Non-pigmented ciliary epithelial cell (primary cell): Measurements from ENCODE around the gene CSF2.

Source experiments
- DNase-seq: peaks from one replicate; pipeline ENCODE4 v3.0.0-alpha.2; 2010; ENCODE audit warnings: low read depth

CSF2 gene

GRCh38 chr5:132069994-132070393, 3.6 kb upstream of the CSF2 start:
- DNase-seq = no peak

- DNase-seq = no peak
Observed at GRCh38 chr5:132070460-132071337, 2.9 kb upstream of the CSF2 start.

DNA sequence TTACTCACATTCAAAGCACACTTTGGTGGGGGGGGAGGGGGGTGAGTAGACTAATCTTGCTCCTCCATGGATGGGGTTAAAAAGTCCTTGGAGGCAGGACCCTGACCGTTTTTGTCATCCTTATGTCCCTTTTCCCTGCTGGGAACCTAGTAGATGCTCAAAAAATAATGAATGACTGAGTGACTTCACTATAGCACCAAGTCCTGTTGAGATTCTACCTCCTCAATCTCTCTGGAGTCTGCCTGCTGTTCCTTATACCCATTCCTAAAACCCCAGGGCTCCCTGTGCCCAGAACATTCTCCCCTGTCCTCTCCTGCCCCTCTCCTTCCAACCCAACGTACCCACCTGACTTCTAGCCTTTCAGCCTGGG, 2.3 kb upstream of the CSF2 start:
- DNase-seq = no peak

- DNase-seq = no peak
Observed at GRCh38 chr5:132072070-132072469, 1.5 kb upstream of the CSF2 start.

GRCh38 chr5:132072528-132072927, 1.1 kb upstream of the CSF2 start:
- no peak for DNase-seq

- DNase-seq = no peak
Observed at GRCh38 chr5:132074091-132074771, 642 bp downstream of the CSF2 start.

DNA sequence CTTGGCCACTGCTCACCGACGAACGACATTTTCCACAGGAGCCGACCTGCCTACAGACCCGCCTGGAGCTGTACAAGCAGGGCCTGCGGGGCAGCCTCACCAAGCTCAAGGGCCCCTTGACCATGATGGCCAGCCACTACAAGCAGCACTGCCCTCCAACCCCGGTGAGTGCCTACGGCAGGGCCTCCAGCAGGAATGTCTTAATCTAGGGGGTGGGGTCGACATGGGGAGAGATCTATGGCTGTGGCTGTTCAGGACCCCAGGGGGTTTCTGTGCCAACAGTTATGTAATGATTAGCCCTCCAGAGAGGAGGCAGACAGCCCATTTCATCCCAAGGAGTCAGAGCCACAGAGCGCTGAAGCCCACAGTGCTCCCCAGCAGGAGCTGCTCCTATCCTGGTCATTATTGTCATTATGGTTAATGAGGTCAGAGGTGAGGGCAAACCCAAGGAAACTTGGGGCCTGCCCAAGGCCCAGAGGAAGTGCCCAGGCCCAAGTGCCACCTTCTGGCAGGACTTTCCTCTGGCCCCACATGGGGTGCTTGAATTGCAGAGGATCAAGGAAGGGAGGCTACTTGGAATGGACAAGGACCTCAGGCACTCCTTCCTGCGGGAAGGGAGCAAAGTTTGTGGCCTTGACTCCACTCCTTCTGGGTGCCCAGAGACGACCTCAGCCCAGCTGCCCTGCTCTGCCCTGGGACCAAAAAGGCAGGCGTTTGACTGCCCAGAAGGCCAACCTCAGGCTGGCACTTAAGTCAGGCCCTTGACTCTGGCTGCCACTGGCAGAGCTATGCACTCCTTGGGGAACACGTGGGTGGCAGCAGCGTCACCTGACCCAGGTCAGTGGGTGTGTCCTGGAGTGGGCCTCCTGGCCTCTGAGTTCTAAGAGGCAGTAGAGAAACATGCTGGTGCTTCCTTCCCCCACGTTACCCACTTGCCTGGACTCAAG, 1.5 kb downstream of the CSF2 start:
- DNase-seq = no peak

GRCh38 chr5:132075719-132076077, 2.1 kb downstream of the CSF2 start:
- DNase-seq = no peak

DNA sequence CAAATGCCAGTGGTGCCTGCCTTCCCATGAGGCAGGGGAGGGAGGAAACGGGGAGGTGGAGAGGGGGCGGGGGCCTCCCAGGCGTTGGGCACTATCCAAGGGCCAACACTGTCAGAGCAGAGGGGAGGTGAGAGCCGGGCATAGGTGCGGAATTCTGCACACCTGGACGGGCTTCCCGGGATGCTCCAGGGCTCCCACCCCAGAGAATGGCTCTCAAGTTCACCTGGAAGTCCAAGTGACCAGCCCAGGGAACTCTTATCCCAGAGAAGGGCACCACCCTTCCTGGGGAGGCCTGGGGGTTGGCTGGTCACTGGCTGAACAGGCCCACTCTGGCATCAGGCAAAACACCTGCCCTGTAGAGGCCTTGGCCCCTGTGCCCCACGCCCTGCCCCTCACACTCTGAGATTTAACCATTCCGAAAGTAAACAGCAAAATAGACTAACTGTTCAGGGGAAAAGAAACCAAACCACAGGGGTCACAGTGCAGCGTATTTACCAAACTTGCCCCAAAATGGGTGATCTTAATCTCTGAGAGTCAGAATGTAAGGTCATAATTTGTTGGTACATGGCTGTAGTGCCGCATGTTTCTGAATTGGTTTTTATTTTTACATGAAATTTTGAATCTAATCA, 2.7 kb downstream of the CSF2 start:
- DNase-seq = no peak

- no peak for DNase-seq
Observed at GRCh38 chr5:132076983-132077382, 3.4 kb downstream of the CSF2 start.

GRCh38 chr5:132079081-132079480, 5.5 kb downstream of the CSF2 start:
- no peak for DNase-seq

GRCh38 chr5:132079619-132080018, 6.0 kb downstream of the CSF2 start:
- no peak for DNase-seq

- DNase-seq = no peak
Observed at GRCh38 chr5:132080595-132080994, 7.0 kb downstream of the CSF2 start.

GRCh38 chr5:132081458-132081857, 7.9 kb downstream of the CSF2 start:
- DNase-seq = no peak

- no peak for DNase-seq
Observed at GRCh38 chr5:132082329-132083023, 8.9 kb downstream of the CSF2 start.

GRCh38 chr5:132083071-132083678, 9.6 kb downstream of the CSF2 start:
- no peak for DNase-seq

DNA sequence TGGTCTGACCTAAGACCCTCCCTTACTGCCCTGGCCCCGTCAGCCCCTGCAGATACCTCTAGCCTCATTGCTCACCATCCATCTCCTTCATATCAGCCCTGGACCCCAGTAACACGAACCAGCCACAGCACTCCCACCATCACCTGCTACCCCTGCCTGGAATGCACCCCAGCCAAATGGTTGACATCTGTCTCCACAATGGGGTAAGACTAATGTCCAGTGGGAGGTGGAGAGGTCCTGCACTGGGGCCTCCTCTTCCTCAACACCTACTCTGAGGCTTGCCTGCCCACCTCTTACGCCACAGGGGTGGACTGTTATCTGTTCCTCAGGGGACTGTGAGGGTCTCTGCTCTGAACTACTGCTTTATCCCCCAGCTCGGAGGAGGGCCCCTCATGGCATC, 12.1 kb downstream of the CSF2 start:
- DNase-seq = no peak

GRCh38 chr5:132086277-132086794, 12.7 kb downstream of the CSF2 start:
- peak; percentile 68 for DNase-seq

GRCh38 chr5:132087176-132087575, 13.6 kb downstream of the CSF2 start:
- no peak for DNase-seq

DNA sequence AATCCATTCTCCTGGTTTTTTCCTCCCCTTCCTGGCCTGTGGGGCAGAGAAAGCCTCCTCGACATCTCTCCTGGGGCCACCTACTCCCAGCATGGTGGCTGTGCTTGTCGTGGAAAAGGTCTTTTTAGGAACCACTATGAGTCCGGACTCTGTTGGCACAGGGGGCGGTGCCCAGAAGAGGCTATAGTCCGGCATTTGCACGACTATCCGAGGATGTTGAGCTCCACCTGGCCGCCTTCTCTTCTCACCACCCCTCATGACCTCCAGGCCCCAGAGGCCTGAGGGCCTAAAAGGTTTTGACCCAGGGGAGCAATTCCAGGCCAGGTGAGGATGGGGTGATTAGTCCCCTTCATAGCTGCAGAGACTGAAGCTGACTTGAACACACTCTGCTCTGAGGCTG, 14.1 kb downstream of the CSF2 start:
- DNase-seq = no peak

GRCh38 chr5:132089363-132089762, 15.8 kb downstream of the CSF2 start:
- no peak for DNase-seq
